CD8-positive, alpha-beta memory T cell (primary cell): ENCODE data around the gene VGLL4. TPM values are rescaled to one million over a fixed set of nuclear protein-coding genes. Genes with fewer than 3 reads are reported as not detected.

Source experiments
- CTCF ChIA-PET: fragments of 350-600 bp; sonication (Branson Sonifier 250); formaldehyde crosslinking; loops from one replicate; lab custom pipeline; 2021; ENCODE audit warnings: antibody characterized with exemption; lab: Charles Lee
- POLR2A ChIA-PET: fragments of 350-600 bp; sonication (Branson Sonifier 250); formaldehyde crosslinking; loops from one replicate; lab custom pipeline; 2021; ENCODE audit warnings: antibody characterized with exemption; lab: Charles Lee
- DNase-seq, 5 donors: peaks; one replicate each; pipeline versions ENCODE4 v3.0.0 to v3.0.0-alpha.2; 2020 to 2022; ENCODE audit warnings: mixed read lengths in 1 of 5
- H3K27ac ChIP-seq: one replicate; pipeline ENCODE4 v1.7.0; 2013; ENCODE audit warnings: low read depth, mild to moderate bottlenecking, low read length, moderate library complexity
- H3K27me3 ChIP-seq: 2 replicates; pipeline ENCODE4 v1.7.0; 2013; ENCODE audit warnings: low read length, mild to moderate bottlenecking; ENCODE audit not compliant: insufficient read depth, poor library complexity, severe bottlenecking
- H3K36me3 ChIP-seq: 2 replicates; pipeline ENCODE4 v1.7.0; 2013; ENCODE audit warnings: mild to moderate bottlenecking, low read length, moderate library complexity; ENCODE audit not compliant: insufficient read depth
- H3K4me1 ChIP-seq: 2 replicates; pipeline ENCODE4 v1.7.0; 2013; ENCODE audit warnings: mild to moderate bottlenecking, low read length, moderate library complexity; ENCODE audit not compliant: insufficient read depth
- H3K4me3 ChIP-seq: 2 replicates; pipeline ENCODE4 v1.7.0; 2013; ENCODE audit warnings: mild to moderate bottlenecking, low read length
- H3K9me3 ChIP-seq: 2 replicates; pipeline ENCODE4 v1.7.0; 2013; ENCODE audit warnings: mild to moderate bottlenecking, low read length
- H3K27ac Mint-ChIP-seq, 8 donors: one replicate each; pipeline ENCODE4 v1.8.0; 2020 to 2021; ENCODE audit warnings: mixed read lengths in 8 of 8, mild to moderate bottlenecking in 6 of 8, inconsistent platforms in 3 of 8, moderate library complexity in 3 of 8
- H3K27me3 Mint-ChIP-seq, 2 donors: one replicate each; pipeline ENCODE4 v1.8.0; 2020 to 2021; ENCODE audit warnings: mixed read lengths in 2 of 2, mild to moderate bottlenecking in 1 of 2, moderate library complexity in 1 of 2
- H3K36me3 Mint-ChIP-seq, 3 donors: one replicate each; pipeline ENCODE4 v1.8.0; 2020 to 2021; ENCODE audit warnings: mixed read lengths in 3 of 3, inconsistent platforms in 1 of 3, mild to moderate bottlenecking in 1 of 3
- H3K4me1 Mint-ChIP-seq, 3 donors: one replicate each; pipeline ENCODE4 v1.8.0; 2020 to 2021; ENCODE audit warnings: mixed read lengths in 3 of 3, inconsistent platforms in 1 of 3, mild to moderate bottlenecking in 1 of 3
- H3K4me3 Mint-ChIP-seq, 7 donors: one replicate each; pipeline ENCODE4 v1.8.0; 2020 to 2021; ENCODE audit warnings: mixed read lengths in 7 of 7, mild to moderate bottlenecking in 6 of 7, moderate library complexity in 4 of 7, inconsistent platforms in 2 of 7
- H3K9me3 Mint-ChIP-seq, 5 donors: one replicate each; pipeline ENCODE4 v1.8.0; 2020 to 2022; ENCODE audit warnings: mixed read lengths in 5 of 5, mild to moderate bottlenecking in 3 of 5, moderate library complexity in 2 of 5, inconsistent platforms in 1 of 5
- polyA plus RNA-seq: library from polyadenylated mRNA; unstranded; fragments of 300-500 nt; fragmentation: Illumina TruSeq; gene quantifications from one replicate; pipeline ENCODE4 v1.2.3, GENCODE V29; 2021
- total RNA-seq, 2 experiments: library from RNA; stranded (reverse); gene quantifications; one replicate each; pipeline ENCODE4 v1.2.3, GENCODE V29; 2021

Gene VGLL4
- total and polyA plus RNA-seq, 3 experiments from 2014 or later = 29.9 to 40.5 (median 37.7) TPM

GRCh38 chr3:11616551-11616950 is 27.2 kb downstream of the VGLL4 start:
- H3K4me3 ChIP-seq = no peak overlapping the region
- no peaks in the 10 kb centered on the region for H3K27me3 ChIP-seq
- no peak for DNase-seq
- no peaks in the 10 kb centered on the region for H3K4me1 ChIP-seq
- Mint-ChIP-seq H3K9me3 (no peaks in the 10 kb centered on the region), H3K27me3 (no peaks in the 10 kb centered on the region), H3K4me3 (no peak overlapping the region), H3K4me1 (peaks cover 55 to 86% (median 76%) of the 10 kb centered on the region in 3 donors), H3K36me3 (peaks cover 0 to 12% (median 0%) of the 10 kb centered on the region in 3 donors), H3K27ac (peak overlapping the region in 2 of 8 donors; percentile 6 to 52)
- H3K27ac ChIP-seq = no peak overlapping the region
- no peaks in the 10 kb centered on the region for H3K9me3 ChIP-seq
- no peaks in the 10 kb centered on the region for H3K36me3 ChIP-seq
- CTCF ChIA-PET = interaction anchor here (1.3 kb wide), 1 partner anchor 8 kb away, joined by 4 read pairs; no protein-coding TSS in a partner anchor
- POLR2A ChIA-PET = no interaction called here

DNA sequence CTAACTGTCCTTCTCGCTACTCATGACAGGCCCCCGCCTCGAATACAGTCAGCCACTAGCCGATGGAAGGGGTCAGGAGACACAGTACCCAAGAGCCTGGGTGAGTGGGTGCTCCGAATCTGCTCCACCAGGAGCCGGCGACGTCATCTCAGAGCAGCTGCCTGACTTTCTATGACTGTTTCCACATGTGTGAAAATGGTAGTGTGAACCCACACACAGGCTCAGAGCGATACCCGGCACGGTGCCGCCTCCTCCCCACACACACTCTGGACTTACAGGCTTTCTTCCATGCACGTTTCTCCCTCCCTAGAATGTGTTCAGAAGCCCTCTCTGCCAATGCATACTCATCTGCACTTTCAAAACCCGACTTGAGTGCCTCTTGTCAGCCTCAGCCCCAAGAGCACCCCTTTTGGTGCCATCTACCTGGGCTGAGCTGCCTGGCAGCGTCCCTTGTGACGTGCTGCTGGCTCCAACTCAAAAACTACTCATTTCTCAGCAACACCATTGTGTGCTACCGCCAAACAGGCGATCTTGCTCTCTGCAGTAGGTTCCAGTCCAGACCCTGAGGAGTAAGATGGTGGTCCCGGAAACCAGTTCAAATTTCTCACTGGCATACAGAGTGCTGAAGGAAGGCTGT is 29.7 kb downstream of the VGLL4 start:
- H3K4me1 ChIP-seq = no peaks in the 10 kb centered on the region
- Mint-ChIP-seq H3K9me3 (no peaks in the 10 kb centered on the region), H3K27me3 (no peaks in the 10 kb centered on the region), H3K4me3 (no peak overlapping the region), H3K27ac (peak overlapping the region in 2 of 8 donors; percentile 11 to 62), H3K4me1 (peaks cover 57 to 86% (median 74%) of the 10 kb centered on the region in 3 donors), H3K36me3 (peaks cover 0 to 14% (median 1%) of the 10 kb centered on the region in 3 donors)
- ChIA-PET POLR2A (no interaction called here), CTCF (no interaction called here)
- DNase-seq = no peak
- no peaks in the 10 kb centered on the region for H3K27me3 ChIP-seq
- H3K27ac ChIP-seq = no peak overlapping the region
- no peak overlapping the region for H3K4me3 ChIP-seq
- H3K9me3 ChIP-seq = no peaks in the 10 kb centered on the region
- H3K36me3 ChIP-seq = no peaks in the 10 kb centered on the region

DNA sequence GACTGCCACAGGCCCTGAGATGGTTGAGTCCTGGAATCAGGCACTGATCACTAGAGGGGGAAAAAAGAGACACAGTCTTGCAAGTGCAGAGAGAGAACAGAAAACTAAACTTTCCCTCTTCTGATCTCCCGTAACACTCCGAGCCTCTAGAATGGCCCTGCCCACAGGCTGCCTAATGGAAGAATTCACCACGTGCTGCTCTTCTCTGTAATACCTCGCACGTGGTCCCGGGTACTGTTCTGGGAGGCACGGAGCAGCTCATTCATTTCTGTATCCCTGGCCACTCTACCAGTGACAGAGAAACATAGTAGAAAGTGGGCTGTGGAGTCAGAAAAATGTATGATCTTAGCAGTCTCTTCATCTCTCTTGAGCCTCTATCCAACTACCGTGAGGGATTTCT is 30.4 kb downstream of the VGLL4 start:
- Mint-ChIP-seq H3K36me3 (peaks cover 0 to 14% (median 1%) of the 10 kb centered on the region in 3 donors), H3K27me3 (no peaks in the 10 kb centered on the region), H3K27ac (peak overlapping the region in 1 of 8 donors; percentile 50), H3K9me3 (no peaks in the 10 kb centered on the region), H3K4me3 (no peak overlapping the region), H3K4me1 (peaks cover 55 to 85% (median 74%) of the 10 kb centered on the region in 3 donors)
- no peak for DNase-seq
- H3K4me1 ChIP-seq = peaks cover 5% of the 10 kb centered on the region
- ChIA-PET POLR2A (interaction anchor here (1.1 kb wide), 1 partner anchor 24 kb away, joined by 3 read pairs; no protein-coding TSS in a partner anchor), CTCF (no interaction called here)
- H3K9me3 ChIP-seq = no peaks in the 10 kb centered on the region
- no peak overlapping the region for H3K4me3 ChIP-seq
- no peaks in the 10 kb centered on the region for H3K36me3 ChIP-seq
- H3K27me3 ChIP-seq = no peaks in the 10 kb centered on the region
- H3K27ac ChIP-seq = no peak overlapping the region

- no peaks in the 10 kb centered on the region for H3K9me3 ChIP-seq
- no peaks in the 10 kb centered on the region for H3K36me3 ChIP-seq
- H3K4me3 ChIP-seq = no peak overlapping the region
- Mint-ChIP-seq H3K27ac (peak overlapping the region in 3 of 8 donors; percentile 38 to 76 (median 50)), H3K4me3 (no peak overlapping the region), H3K36me3 (peaks cover 0 to 14% (median 1%) of the 10 kb centered on the region in 3 donors), H3K27me3 (no peaks in the 10 kb centered on the region), H3K9me3 (no peaks in the 10 kb centered on the region), H3K4me1 (peaks cover 56 to 86% (median 76%) of the 10 kb centered on the region in 3 donors)
- no peak overlapping the region for H3K27ac ChIP-seq
- ChIA-PET CTCF (no interaction called here), POLR2A (interaction anchor here (1.1 kb wide), 1 partner anchor 24 kb away, joined by 3 read pairs; no protein-coding TSS in a partner anchor)
- H3K27me3 ChIP-seq = no peaks in the 10 kb centered on the region
- DNase-seq = no peak
- H3K4me1 ChIP-seq = peaks cover 12% of the 10 kb centered on the region
Observed at GRCh38 chr3:11612515-11613188, 31.1 kb downstream of the VGLL4 start.

DNA sequence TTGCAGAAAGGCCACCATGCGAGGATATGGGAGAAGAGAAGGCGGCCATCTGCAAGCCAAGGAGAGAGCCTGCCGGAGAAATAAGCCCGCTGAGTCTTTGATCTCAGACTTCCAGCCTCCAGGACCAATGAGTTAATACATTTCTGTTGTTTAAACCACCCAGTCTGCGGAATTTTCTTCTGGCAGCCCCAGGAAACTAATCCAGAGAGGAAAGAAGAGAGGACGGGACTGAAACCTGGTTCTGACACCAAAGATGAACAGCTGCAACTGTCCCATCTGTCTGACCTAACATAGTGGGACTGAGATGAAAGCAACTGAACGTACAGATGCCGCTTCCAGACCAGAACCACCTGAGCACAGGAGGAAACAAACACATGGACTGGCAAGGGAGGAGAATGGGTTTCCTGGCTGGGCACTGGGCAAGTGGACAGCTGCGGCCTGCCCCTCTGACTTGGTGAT is 32.3 kb downstream of the VGLL4 start:
- H3K27me3 ChIP-seq = no peaks in the 10 kb centered on the region
- no peaks in the 10 kb centered on the region for H3K36me3 ChIP-seq
- H3K4me1 ChIP-seq = peaks cover 12% of the 10 kb centered on the region
- DNase-seq = no peak
- Mint-ChIP-seq H3K4me3 (no peak overlapping the region), H3K36me3 (peaks cover 0 to 19% (median 1%) of the 10 kb centered on the region in 3 donors), H3K4me1 (peaks cover 62 to 84% (median 78%) of the 10 kb centered on the region in 3 donors), H3K27me3 (no peaks in the 10 kb centered on the region), H3K9me3 (no peaks in the 10 kb centered on the region), H3K27ac (peak overlapping the region in 2 of 8 donors; percentile 17 to 64)
- POLR2A ChIA-PET = no interaction called here
- H3K27ac ChIP-seq = no peak overlapping the region
- no peaks in the 10 kb centered on the region for H3K9me3 ChIP-seq
- CTCF ChIA-PET = no interaction called here
- H3K4me3 ChIP-seq = no peak overlapping the region

DNA sequence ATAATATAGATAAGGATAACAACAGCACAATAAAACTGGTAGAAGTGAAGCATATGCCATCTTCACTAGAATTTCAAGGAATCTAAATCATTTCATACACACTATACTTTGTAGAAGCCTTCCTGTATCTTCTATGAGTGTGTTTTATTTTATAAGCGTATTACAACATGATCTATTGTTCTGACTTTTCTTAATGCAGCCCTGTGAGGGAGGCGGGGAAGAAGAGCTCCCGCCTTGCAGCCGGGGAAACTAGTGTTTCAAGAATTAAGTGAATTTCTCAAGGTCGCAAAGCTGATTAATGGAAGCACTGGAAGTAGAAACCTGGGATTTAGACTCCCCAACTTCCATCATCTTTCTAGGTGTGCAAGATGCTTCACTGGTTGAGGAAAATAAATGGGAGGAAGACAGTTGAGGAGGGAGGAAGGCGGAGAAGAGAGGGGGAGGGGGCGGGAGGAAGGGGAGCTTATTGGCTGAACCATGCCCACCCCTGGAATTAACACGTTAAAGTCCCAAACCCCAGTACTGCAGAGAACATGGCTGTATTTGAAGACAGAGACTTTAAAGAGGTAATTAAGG is 32.9 kb downstream of the VGLL4 start:
- Histone ChIP-seq H3K27ac (no peak overlapping the region), H3K4me3 (no peak overlapping the region), H3K4me1 (peaks cover 12% of the 10 kb centered on the region), H3K36me3 (no peaks in the 10 kb centered on the region), H3K27me3 (no peaks in the 10 kb centered on the region), H3K9me3 (no peaks in the 10 kb centered on the region)
- peaks cover 62 to 84% (median 78%) of the 10 kb centered on the region in 3 donors for H3K4me1 Mint-ChIP-seq
- H3K27ac Mint-ChIP-seq = peak overlapping the region in 2 of 8 donors; percentile 54 to 74
- ChIA-PET CTCF (interaction anchor here (1.2 kb wide), 1 partner anchor 15 kb away, joined by 3 read pairs; no protein-coding TSS in a partner anchor), POLR2A (no interaction called here)
- H3K9me3 Mint-ChIP-seq = no peaks in the 10 kb centered on the region
- peaks cover 0 to 20% (median 4%) of the 10 kb centered on the region in 3 donors for H3K36me3 Mint-ChIP-seq
- no peaks in the 10 kb centered on the region for H3K27me3 Mint-ChIP-seq
- H3K4me3 Mint-ChIP-seq = no peak overlapping the region
- no peak for DNase-seq

DNA sequence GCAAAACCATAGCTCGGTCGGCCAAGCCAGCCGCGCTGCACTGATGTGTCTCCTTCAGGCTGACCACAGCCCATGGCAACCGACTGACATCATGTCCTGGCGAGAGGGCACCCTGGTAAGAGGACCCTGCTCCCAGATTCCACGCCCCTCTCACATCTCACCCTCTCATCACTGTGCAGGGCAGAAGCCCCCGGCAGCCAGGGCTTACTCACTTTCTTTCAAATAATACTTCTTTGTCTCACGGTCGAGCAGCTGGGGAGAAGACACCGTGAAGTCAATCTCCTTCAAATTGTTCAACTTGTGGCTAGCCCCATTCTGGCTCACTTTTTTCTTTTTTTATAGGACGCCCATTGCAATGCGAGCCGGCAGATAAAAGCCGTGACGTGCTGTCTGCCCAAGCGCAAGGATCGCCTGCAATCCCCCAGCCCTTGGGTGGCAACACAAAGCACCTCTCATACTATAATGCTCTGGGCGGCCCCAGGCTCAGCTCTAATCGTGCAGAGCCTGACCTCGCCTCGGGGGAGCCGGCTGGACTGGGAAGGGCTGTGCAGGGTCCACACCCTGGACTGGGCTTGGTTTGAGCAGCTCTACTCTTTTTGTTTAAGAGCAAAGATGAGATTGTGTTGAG is 33.6 kb downstream of the VGLL4 start:
- CTCF ChIA-PET = interaction anchor here (1.2 kb wide), 1 partner anchor 15 kb away, joined by 3 read pairs; no protein-coding TSS in a partner anchor

More for the DNA sequence above, 33.6 kb downstream of the VGLL4 start:
- H3K4me3 Mint-ChIP-seq = no peak overlapping the region
- no peaks in the 10 kb centered on the region for H3K27me3 ChIP-seq
- no peak for DNase-seq
- H3K9me3 Mint-ChIP-seq = no peaks in the 10 kb centered on the region
- no peaks in the 10 kb centered on the region for H3K27me3 Mint-ChIP-seq
- H3K27ac ChIP-seq = no peak overlapping the region
- peaks cover 0 to 23% (median 6%) of the 10 kb centered on the region in 3 donors for H3K36me3 Mint-ChIP-seq
- peaks cover 12% of the 10 kb centered on the region for H3K4me1 ChIP-seq
- H3K36me3 ChIP-seq = no peaks in the 10 kb centered on the region
- peak overlapping the region in 3 of 8 donors; percentile 14 to 64 (median 42) for H3K27ac Mint-ChIP-seq
- H3K9me3 ChIP-seq = no peaks in the 10 kb centered on the region
- peaks cover 65 to 84% (median 78%) of the 10 kb centered on the region in 3 donors for H3K4me1 Mint-ChIP-seq
- POLR2A ChIA-PET = no interaction called here
- H3K4me3 ChIP-seq = no peak overlapping the region
